GM19035 (cell line): ENCODE measurements around the gene RFX8.
"Not testable (repeated sequence)": the region's sequence is repeated elsewhere in the genome, so short reads cannot be mapped to it uniquely, and the experiment has no call there.

ENCODE experiments used
- ATAC-seq: cut with Tn5 transposase; IDR thresholded peaks from one replicate; pipeline ENCODE4 v1.9.1; 2021; ENCODE audit not compliant: unreplicated experiment

The RFX8 gene

GRCh38 chr2:101474731-101475384, at the start of gene RFX8:
TSS of gene RFX8 (minus strand) at chr2:101475112. CDS start at chr2:101466848, 8,264 bp downstream.
- ATAC-seq = no peak

GRCh38 chr2:101521487-101521886, 46.6 kb upstream of the RFX8 start:
- ATAC-seq = no peak

- ATAC-seq = no peak
Observed at GRCh38 chr2:101520246-101520645, 45.3 kb upstream of the RFX8 start.

- no peak for ATAC-seq
Observed at GRCh38 chr2:101518578-101519492, 43.9 kb upstream of the RFX8 start.

GRCh38 chr2:101517758-101518271, 42.9 kb upstream of the RFX8 start:
- ATAC-seq = no peak

GRCh38 chr2:101516823-101517690, 42.1 kb upstream of the RFX8 start:
- no peak for ATAC-seq

- no peak for ATAC-seq
Observed at GRCh38 chr2:101516349-101516748, 41.4 kb upstream of the RFX8 start.

- no peak for ATAC-seq
Observed at GRCh38 chr2:101515477-101515876, 40.6 kb upstream of the RFX8 start.

- ATAC-seq = no peak
Observed at GRCh38 chr2:101512993-101513392, 38.1 kb upstream of the RFX8 start.

- no peak for ATAC-seq
Observed at GRCh38 chr2:101511381-101511780, 36.5 kb upstream of the RFX8 start.

GRCh38 chr2:101509499-101510284, 34.8 kb upstream of the RFX8 start:
- ATAC-seq = no peak

GRCh38 chr2:101508636-101509035, 33.7 kb upstream of the RFX8 start:
- no peak for ATAC-seq

- not testable (repeated sequence) for ATAC-seq
Observed at GRCh38 chr2:101505276-101505675, 30.4 kb upstream of the RFX8 start.

GRCh38 chr2:101504744-101505143, 29.8 kb upstream of the RFX8 start:
- not testable (repeated sequence) for ATAC-seq

GRCh38 chr2:101502095-101502494, 27.2 kb upstream of the RFX8 start:
- ATAC-seq = no peak

- ATAC-seq = no peak
Observed at GRCh38 chr2:101501443-101501842, 26.5 kb upstream of the RFX8 start.

- ATAC-seq = no peak
Observed at GRCh38 chr2:101500860-101501259, 25.9 kb upstream of the RFX8 start.

GRCh38 chr2:101500180-101500579, 25.3 kb upstream of the RFX8 start:
- ATAC-seq = no peak

GRCh38 chr2:101496279-101496678, 21.4 kb upstream of the RFX8 start:
- ATAC-seq = no peak

- ATAC-seq = no peak
Observed at GRCh38 chr2:101492936-101493473, 18.1 kb upstream of the RFX8 start.
